AG09309 (cell line): ENCODE data around the gene ALG12.

Source experiments
- DNase-seq: peaks from one replicate; pipeline ENCODE4 v3.0.0-alpha.2; 2010; ENCODE audit warnings: low read depth
- H3K4me3 ChIP-seq: 2 replicates; pipeline ENCODE4 v1.5.1; 2011; ENCODE audit warnings: mild to moderate bottlenecking, low read depth, low read length, moderate library complexity; ENCODE audit not compliant: control insufficient read depth
- TF ChIP-seq, protein P1 (sequence below): IDR thresholded peaks from 2 replicates; pipeline ENCODE4 v1.5.1; 2011; ENCODE audit warnings: mild to moderate bottlenecking, low read depth, low read length, inconsistent platforms; ENCODE audit not compliant: insufficient read depth, control insufficient read depth; ENCODE audit errors: missing control alignments

ALG12 gene

DNA sequence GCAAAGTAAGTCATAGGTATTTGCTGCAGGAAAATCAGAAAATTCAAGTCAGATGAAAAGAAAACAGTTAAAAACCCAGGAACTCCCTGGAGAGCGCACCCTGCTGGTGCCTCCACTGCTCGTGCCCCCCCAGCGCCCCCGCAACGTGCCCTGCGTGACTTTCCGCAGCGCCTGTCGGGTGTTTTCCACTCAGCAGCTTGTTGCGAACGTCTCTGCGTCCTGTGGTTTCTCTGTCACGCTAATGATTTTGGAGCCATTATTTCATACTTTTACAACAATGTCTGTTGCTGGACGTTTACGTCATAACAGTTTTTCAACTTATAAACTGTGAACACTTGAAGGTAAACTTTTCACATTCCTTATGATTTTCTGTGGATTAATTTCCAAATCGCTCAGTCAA, 5.2 kb upstream of the ALG12 start:
- H3K4me3 ChIP-seq = no peak overlapping the region
- TF ChIP-seq, protein P1, sequence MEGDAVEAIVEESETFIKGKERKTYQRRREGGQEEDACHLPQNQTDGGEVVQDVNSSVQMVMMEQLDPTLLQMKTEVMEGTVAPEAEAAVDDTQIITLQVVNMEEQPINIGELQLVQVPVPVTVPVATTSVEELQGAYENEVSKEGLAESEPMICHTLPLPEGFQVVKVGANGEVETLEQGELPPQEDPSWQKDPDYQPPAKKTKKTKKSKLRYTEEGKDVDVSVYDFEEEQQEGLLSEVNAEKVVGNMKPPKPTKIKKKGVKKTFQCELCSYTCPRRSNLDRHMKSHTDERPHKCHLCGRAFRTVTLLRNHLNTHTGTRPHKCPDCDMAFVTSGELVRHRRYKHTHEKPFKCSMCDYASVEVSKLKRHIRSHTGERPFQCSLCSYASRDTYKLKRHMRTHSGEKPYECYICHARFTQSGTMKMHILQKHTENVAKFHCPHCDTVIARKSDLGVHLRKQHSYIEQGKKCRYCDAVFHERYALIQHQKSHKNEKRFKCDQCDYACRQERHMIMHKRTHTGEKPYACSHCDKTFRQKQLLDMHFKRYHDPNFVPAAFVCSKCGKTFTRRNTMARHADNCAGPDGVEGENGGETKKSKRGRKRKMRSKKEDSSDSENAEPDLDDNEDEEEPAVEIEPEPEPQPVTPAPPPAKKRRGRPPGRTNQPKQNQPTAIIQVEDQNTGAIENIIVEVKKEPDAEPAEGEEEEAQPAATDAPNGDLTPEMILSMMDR = no peak
- DNase-seq = no peak

DNA sequence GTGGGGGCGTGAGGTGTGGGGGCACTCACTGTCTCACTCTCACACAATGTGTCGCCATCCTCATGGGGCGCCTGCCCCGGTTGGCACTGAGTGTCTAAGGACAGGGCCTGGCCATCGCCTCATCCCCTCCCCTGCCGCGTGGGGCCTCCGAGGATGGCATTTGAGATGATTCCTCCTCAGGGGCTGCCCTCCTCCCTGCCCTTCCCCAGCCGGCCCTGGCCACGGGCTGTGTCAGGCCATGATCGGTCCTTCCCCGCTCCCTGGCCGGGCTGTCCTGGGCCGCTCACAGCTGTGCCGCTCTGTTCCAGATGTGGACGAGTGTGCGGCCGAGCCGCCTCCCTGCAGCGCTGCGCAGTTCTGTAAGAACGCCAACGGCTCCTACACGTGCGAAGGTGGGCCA, 4.7 kb upstream of the ALG12 start:
- TF ChIP-seq, protein P1 = no peak
- H3K4me3 ChIP-seq = no peak overlapping the region
- no peak for DNase-seq

DNA sequence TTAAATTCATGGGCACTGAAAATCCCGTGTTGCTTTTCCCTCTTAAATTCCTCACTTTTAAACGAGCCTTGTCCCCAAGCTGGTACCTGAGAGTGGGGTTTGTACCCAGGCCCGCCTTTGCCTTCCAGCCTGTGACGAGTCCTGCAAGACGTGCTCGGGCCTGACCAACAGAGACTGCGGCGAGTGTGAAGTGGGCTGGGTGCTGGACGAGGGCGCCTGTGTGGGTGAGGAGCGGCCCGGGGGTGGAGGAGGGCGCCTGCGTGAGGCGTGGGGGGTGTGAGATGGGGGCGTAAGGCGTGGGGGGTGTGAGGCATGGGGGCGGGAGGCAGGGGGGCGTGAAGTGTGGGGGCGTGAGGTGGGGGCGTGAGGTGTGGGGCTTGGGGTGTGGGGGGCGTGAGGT, 4.2 kb upstream of the ALG12 start:
- TF ChIP-seq, protein P1 = no peak
- DNase-seq = no peak
- no peak overlapping the region for H3K4me3 ChIP-seq

DNA sequence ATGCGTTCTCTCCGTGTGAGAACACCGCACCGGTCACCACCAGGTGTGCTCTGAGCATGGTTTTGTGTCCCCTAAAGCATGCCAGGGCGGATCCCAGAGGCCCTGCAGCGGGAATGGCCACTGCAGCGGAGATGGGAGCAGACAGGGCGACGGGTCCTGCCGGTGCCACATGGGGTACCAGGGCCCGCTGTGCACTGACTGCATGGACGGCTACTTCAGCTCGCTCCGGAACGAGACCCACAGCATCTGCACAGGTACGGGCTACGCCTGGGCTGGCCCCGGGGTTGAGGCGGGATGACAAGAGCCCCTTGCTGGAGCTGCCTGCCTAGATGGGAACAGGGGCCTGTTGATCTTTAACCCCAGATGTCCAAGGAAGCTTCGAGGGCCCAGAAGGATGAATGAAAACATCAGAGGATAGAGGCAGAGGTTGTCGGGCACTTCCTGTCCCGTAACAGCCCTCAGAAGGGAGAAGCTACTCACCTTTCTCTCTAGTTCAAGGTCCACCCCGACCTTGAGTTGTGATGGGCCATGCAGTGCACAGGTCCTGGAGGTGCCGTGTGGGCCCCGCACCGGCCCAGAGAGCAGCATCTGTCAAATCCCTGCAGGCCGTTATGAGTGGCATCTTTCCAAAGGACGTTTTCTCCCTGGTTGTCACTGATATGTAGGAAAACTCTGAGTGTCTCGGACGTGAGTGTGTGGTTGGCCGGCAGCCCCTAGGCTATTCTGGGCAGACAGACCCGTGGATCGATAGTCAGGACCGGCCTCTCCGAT, 3.5 kb upstream of the ALG12 start:
- TF ChIP-seq, protein P1 = no peak
- DNase-seq = no peak
- H3K4me3 ChIP-seq = no peak overlapping the region

DNA sequence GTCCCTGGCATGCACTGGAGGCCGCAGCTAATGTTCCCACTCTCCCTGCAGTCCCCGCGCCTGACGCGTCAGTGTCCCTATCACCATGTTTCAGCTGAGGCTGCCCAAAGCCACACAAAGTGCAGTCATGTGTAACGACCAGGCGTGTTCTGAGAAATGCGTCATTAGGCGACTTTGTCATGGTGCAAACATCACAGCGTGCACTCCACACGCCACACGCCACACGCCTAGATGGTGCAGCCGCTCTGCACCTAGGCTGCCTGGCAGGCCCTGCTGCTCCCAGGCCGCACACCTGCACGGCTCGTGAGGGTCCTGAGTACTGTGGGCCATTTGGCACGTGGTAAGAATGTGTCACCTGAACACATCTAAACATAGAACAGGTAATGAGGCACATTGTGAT, 2.6 kb upstream of the ALG12 start:
- DNase-seq = no peak
- TF ChIP-seq, protein P1 = no peak
- no peak overlapping the region for H3K4me3 ChIP-seq

DNA sequence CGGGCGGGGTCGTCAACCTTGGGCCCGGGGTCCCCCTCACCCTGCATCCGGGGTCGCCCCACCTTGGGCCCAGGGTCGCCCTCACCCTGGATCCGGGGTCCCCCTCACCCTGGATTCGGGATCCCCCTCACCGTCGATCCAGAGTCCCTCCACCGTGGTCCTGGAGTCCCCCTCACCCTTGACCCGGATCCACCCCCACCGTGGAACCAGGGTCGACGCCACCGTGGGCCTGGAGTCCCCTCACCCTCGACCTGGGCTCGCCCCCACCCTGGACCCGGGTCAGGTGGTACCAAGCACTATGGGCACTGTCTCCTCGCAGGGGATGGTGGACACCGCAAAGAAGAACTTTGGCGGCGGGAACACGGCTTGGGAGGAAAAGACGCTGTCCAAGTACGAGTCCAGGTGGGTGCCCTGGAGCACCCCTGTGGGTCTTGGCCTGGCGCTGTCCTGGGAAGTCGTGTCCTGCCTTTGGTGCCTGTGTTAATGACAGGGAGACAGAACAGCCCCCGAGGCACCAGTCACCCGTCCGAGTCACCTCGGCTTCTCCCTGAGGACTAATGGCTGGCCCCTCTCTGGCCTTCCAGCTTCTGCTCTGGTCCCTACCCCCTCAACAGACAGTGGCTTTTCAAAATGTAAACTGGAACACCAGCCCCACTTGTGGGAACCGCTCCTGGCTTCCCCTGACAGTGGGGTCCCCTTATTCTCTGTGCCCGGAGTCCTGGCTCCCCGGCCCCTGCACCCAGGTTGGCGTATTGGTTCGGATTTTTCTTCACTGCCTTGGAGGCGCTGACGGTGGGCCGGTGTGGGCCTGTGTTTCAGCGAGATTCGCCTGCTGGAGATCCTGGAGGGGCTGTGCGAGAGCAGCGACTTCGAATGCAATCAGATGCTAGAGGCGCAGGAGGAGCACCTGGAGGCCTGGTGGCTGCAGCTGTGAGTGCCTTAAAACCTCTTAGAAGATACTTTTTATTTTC, 958 bp upstream of the ALG12 start:
- DNase-seq = no peak
- H3K4me3 ChIP-seq = peak overlapping the region; percentile 96
- TF ChIP-seq, protein P1 = no peak
